NCI-H146 (cell line): ENCODE results near the gene CD70.
"Not testable (repeated sequence)": the region's sequence is repeated elsewhere in the genome, so short reads cannot be mapped to it uniquely, and the experiment has no call there.

Experiments used
- DNase-seq: peaks from one replicate; lab custom pipeline; 2025; lab: John Stamatoyannopoulos, UW

CD70 gene

GRCh38 chr19:6570764-6571163 is 20.2 kb downstream of the CD70 start:
- no peak for DNase-seq

DNA sequence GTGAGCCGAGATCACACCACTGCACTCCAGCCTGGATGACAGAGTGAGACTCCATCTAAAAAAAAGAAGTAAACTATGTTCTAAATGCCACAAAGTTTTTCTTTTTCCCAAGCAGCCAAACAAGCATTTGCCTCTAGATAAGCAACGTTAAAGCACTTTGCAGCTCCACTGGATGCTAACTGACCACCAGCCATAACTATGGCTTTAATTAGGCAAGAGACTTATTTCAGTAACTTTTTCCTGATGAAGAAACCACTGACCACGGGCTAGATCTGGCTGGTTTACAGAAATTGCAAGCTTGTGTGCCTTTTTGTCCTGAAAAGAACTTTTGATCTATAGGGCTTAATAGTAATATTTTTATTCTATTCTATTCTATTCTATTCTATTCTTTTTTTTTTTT is 22.1 kb downstream of the CD70 start:
- no peak for DNase-seq

GRCh38 chr19:6568010-6568526 is 22.9 kb downstream of the CD70 start:
- DNase-seq = no peak

- not testable (repeated sequence) for DNase-seq
Measured at GRCh38 chr19:6566727-6567126, 24.2 kb downstream of the CD70 start.

- no peak for DNase-seq
Measured at GRCh38 chr19:6564393-6564792, 26.6 kb downstream of the CD70 start.

DNA sequence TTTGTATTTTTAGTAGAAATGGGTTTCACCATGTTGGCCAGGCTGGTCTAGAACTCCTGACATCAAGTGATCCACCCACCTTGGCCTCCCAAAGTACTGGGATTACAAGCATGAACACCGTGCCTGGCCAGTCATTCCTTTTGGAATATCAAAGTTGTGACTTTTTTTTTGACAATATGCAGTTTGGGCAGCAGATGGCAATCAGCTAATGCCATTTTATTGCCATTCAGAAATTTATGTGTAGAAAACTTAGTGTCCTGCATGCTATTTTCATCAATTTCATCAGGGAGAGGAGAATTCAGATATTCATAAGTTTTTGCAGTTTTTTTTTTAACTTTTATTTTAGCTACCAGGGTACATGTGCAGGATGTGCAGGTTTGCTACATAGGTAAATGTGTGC is 28.5 kb downstream of the CD70 start:
- not testable (repeated sequence) for DNase-seq

- no peak for DNase-seq
Measured at GRCh38 chr19:6556480-6557195, 34.3 kb downstream of the CD70 start.

DNA sequence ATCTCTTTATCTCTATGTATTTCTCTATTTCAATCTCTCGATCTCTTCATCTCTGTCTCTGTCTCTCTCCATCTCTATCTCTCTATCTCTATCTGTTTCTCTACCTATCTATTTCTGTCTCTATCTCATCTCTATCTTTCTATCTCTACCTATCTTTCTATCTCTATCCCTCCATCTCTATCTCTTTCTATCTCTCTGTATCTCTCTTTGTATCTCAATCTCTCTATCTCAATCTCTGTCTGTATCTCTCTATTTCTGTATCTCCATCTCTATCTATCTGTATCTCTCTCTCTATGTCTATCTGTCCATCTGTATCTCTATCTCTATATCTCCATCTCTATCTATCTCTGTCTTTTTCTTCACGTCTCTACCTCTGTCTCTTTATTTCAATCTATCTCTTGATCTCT is 34.9 kb downstream of the CD70 start:
- DNase-seq = no peak

- DNase-seq = no peak
Measured at GRCh38 chr19:6551607-6552450, 39.1 kb downstream of the CD70 start.

DNA sequence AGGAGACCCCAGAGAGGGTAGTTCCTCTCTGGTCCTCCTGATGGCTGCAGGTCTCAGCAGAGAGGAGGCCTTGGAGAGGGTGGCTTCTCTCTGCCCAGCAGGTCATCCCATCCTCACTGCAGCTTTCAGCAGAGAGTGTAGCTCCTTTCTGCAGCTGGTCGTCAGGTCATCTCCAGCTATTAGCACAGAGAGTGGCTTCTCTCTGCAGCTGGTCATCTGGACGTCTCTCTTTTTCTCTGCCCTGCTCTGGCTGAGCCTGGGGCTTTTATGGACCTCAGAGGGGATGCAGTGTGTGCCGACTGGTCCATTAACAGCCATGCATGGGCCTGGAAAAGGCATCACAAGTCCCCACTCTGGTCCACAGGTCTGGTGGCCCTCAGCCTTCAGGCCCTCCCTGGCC is 39.9 kb downstream of the CD70 start:
- DNase-seq = no peak

DNA sequence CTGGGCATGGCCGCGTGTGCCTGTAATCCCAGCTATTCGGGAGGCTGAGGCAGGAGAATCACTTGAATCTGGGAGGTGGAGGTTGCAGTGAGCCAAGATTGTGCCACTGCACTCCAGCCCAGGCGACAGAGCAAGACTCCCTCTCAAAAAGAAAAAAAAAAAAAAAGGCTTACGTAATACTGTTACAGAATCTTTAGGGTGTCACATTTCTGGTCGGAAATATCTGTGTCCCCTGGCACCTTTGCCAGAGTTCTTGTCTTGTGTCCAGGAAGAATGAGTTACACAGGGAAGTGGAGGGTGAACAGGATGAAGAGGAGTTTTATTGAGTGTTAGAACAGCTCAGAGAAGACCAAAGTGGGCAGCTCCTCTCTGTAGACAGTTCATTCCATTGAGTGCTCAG is 40.3 kb downstream of the CD70 start:
- DNase-seq = not testable (repeated sequence)

DNA sequence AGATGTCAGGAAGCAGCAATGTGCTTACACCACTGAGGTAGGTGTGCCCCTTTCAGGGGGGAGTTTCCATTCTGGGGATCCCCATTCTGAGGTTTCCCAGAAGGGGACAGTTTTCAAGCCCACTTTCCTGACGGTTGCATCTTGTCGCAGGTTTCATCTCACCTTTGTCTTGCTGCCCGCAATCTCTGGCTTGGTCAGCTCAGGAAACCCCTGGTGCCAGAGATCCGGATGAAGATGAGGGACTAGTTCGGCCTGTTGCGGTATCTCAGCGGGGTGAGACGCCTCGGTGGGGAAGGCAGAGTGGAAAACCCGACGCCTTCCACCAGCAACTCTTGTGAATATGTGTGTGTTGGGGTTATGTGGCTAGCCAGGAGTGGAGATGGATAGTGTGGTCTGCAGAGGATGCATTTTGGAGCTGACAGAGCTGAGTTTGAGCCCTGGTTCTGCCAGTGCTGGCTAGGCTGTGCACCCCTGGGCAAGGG is 47.0 kb downstream of the CD70 start:
- DNase-seq = no peak

GRCh38 chr19:6540918-6541689 is 49.8 kb downstream of the CD70 start:
- DNase-seq = no peak

DNA sequence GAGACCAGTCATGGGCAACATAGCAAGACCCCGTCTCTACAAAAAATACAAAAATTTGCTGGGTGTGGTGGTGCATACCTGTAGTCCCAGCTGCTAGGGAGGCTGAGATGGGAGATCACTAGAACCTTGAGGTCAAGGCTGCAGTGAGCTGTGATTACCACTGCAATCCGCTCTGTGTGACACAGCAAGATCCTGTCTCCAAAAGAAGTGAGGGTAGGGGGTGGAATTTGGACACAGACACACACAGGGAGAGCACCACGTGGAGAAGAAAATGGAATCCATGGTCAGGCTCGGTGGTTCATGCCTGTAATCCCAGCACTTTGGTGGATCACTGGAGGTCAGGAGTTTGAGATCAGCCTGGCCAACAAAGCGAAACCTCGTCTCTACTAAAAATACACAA is 51.4 kb downstream of the CD70 start:
- DNase-seq = no peak
